CD8-positive, alpha-beta memory T cell (primary cell): ENCODE data around the gene BAZ1A. TPM values are rescaled to one million over a fixed set of nuclear protein-coding genes. Genes with fewer than 3 reads are reported as not detected.

Experiments
- CTCF ChIA-PET: fragments of 350-600 bp; sonication (Branson Sonifier 250); formaldehyde crosslinking; loops from one replicate; lab custom pipeline; 2021; ENCODE audit warnings: antibody characterized with exemption; lab: Charles Lee
- POLR2A ChIA-PET: fragments of 350-600 bp; sonication (Branson Sonifier 250); formaldehyde crosslinking; loops from one replicate; lab custom pipeline; 2021; ENCODE audit warnings: antibody characterized with exemption; lab: Charles Lee
- DNase-seq, 5 donors: peaks; one replicate each; pipeline versions ENCODE4 v3.0.0 to v3.0.0-alpha.2; 2020 to 2022; ENCODE audit warnings: mixed read lengths in 1 of 5
- H3K27ac ChIP-seq: one replicate; pipeline ENCODE4 v1.7.0; 2013; ENCODE audit warnings: low read depth, mild to moderate bottlenecking, low read length, moderate library complexity
- H3K27me3 ChIP-seq: 2 replicates; pipeline ENCODE4 v1.7.0; 2013; ENCODE audit warnings: low read length, mild to moderate bottlenecking; ENCODE audit not compliant: insufficient read depth, poor library complexity, severe bottlenecking
- H3K36me3 ChIP-seq: 2 replicates; pipeline ENCODE4 v1.7.0; 2013; ENCODE audit warnings: mild to moderate bottlenecking, low read length, moderate library complexity; ENCODE audit not compliant: insufficient read depth
- H3K4me1 ChIP-seq: 2 replicates; pipeline ENCODE4 v1.7.0; 2013; ENCODE audit warnings: mild to moderate bottlenecking, low read length, moderate library complexity; ENCODE audit not compliant: insufficient read depth
- H3K4me3 ChIP-seq: 2 replicates; pipeline ENCODE4 v1.7.0; 2013; ENCODE audit warnings: mild to moderate bottlenecking, low read length
- H3K9me3 ChIP-seq: 2 replicates; pipeline ENCODE4 v1.7.0; 2013; ENCODE audit warnings: mild to moderate bottlenecking, low read length
- H3K27ac Mint-ChIP-seq, 8 donors: one replicate each; pipeline ENCODE4 v1.8.0; 2020 to 2021; ENCODE audit warnings: mixed read lengths in 8 of 8, mild to moderate bottlenecking in 6 of 8, inconsistent platforms in 3 of 8, moderate library complexity in 3 of 8
- H3K27me3 Mint-ChIP-seq, 2 donors: one replicate each; pipeline ENCODE4 v1.8.0; 2020 to 2021; ENCODE audit warnings: mixed read lengths in 2 of 2, mild to moderate bottlenecking in 1 of 2, moderate library complexity in 1 of 2
- H3K36me3 Mint-ChIP-seq, 3 donors: one replicate each; pipeline ENCODE4 v1.8.0; 2020 to 2021; ENCODE audit warnings: mixed read lengths in 3 of 3, inconsistent platforms in 1 of 3, mild to moderate bottlenecking in 1 of 3
- H3K4me1 Mint-ChIP-seq, 3 donors: one replicate each; pipeline ENCODE4 v1.8.0; 2020 to 2021; ENCODE audit warnings: mixed read lengths in 3 of 3, inconsistent platforms in 1 of 3, mild to moderate bottlenecking in 1 of 3
- H3K4me3 Mint-ChIP-seq, 7 donors: one replicate each; pipeline ENCODE4 v1.8.0; 2020 to 2021; ENCODE audit warnings: mixed read lengths in 7 of 7, mild to moderate bottlenecking in 6 of 7, moderate library complexity in 4 of 7, inconsistent platforms in 2 of 7
- H3K9me3 Mint-ChIP-seq, 5 donors: one replicate each; pipeline ENCODE4 v1.8.0; 2020 to 2022; ENCODE audit warnings: mixed read lengths in 5 of 5, mild to moderate bottlenecking in 3 of 5, moderate library complexity in 2 of 5, inconsistent platforms in 1 of 5
- polyA plus RNA-seq: library from polyadenylated mRNA; unstranded; fragments of 300-500 nt; fragmentation: Illumina TruSeq; gene quantifications from one replicate; pipeline ENCODE4 v1.2.3, GENCODE V29; 2021
- total RNA-seq, 2 experiments: library from RNA; stranded (reverse); gene quantifications; one replicate each; pipeline ENCODE4 v1.2.3, GENCODE V29; 2021

The BAZ1A gene
- total and polyA plus RNA-seq, 3 experiments from 2014 or later = 14.9 to 70.5 (median 67.5) TPM

DNA sequence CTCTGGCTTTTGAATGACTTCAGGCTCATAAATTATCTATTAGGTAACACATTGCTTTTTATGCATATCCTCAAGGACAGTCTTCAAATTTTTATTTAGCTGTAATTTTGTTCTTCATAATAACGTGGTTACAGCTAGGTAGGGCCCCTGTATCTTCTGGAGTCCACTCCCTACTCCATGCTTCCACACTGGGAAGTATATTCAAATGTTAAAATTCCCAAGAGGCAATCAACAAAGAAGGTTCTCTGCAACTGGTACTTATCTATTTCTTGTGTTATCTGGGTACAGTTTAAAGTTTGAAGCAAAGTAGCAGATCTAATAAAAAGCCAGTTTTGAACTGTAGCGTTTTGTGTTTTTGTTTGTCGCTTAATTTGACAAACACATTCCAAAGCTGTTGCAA lies 20.1 kb upstream of the BAZ1A start:
- Histone ChIP-seq H3K4me3 (no peak overlapping the region), H3K27me3 (no peaks in the 10 kb centered on the region), H3K36me3 (no peaks in the 10 kb centered on the region), H3K4me1 (no peaks in the 10 kb centered on the region), H3K9me3 (no peaks in the 10 kb centered on the region), H3K27ac (no peak overlapping the region)
- H3K4me3 Mint-ChIP-seq = no peak overlapping the region
- POLR2A ChIA-PET = no interaction called here
- H3K9me3 Mint-ChIP-seq = no peaks in the 10 kb centered on the region
- no peak for DNase-seq
- CTCF ChIA-PET = no interaction called here
- H3K27me3 Mint-ChIP-seq = peaks cover 0 to 2% of the 10 kb centered on the region in 2 donors
- peaks cover 4 to 5% (median 4%) of the 10 kb centered on the region in 3 donors for H3K4me1 Mint-ChIP-seq
- no peaks in the 10 kb centered on the region for H3K36me3 Mint-ChIP-seq
- H3K27ac Mint-ChIP-seq = no peak overlapping the region

DNA sequence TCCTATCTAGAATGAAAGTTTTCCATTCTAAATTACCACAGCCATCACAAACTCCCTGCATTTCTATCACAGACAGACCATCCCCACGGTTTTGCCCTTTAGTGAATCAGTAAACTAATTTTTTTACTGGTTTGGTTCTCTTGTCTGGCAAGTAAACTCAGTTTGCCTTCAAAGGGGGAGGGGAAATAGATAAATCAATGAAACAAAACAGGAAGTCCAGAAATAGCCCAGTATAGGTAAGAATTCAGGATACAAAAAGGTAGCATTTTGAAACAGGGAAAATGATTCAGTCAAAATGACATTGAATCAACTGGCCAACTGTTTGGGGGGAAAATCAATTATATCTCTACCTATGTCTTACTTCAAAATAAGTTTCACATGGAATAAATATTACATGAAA lies 15.8 kb upstream of the BAZ1A start:
- no peaks in the 10 kb centered on the region for H3K36me3 ChIP-seq
- H3K27me3 ChIP-seq = no peaks in the 10 kb centered on the region
- H3K4me3 ChIP-seq = no peak overlapping the region
- Mint-ChIP-seq H3K4me3 (no peak overlapping the region), H3K27ac (no peak overlapping the region), H3K9me3 (no peaks in the 10 kb centered on the region), H3K4me1 (peaks cover 4 to 5% (median 4%) of the 10 kb centered on the region in 3 donors), H3K36me3 (no peaks in the 10 kb centered on the region), H3K27me3 (peaks cover 0 to 2% of the 10 kb centered on the region in 2 donors)
- H3K9me3 ChIP-seq = no peaks in the 10 kb centered on the region
- H3K27ac ChIP-seq = no peak overlapping the region
- ChIA-PET CTCF (no interaction called here), POLR2A (no interaction called here)
- no peaks in the 10 kb centered on the region for H3K4me1 ChIP-seq
- no peak for DNase-seq

- no peak overlapping the region for H3K4me3 ChIP-seq
- CTCF ChIA-PET = no interaction called here
- Mint-ChIP-seq H3K4me3 (no peak overlapping the region), H3K27me3 (no peaks in the 10 kb centered on the region), H3K36me3 (no peaks in the 10 kb centered on the region), H3K27ac (no peak overlapping the region), H3K4me1 (peaks cover 4 to 5% (median 4%) of the 10 kb centered on the region in 3 donors), H3K9me3 (no peaks in the 10 kb centered on the region)
- no peak overlapping the region for H3K27ac ChIP-seq
- H3K36me3 ChIP-seq = no peaks in the 10 kb centered on the region
- no peaks in the 10 kb centered on the region for H3K9me3 ChIP-seq
- no peaks in the 10 kb centered on the region for H3K27me3 ChIP-seq
- POLR2A ChIA-PET = no interaction called here
- H3K4me1 ChIP-seq = no peaks in the 10 kb centered on the region
- DNase-seq = no peak
These were observed 13.0 kb upstream of the BAZ1A start for GRCh38 chr14:34888186-34888585.

DNA sequence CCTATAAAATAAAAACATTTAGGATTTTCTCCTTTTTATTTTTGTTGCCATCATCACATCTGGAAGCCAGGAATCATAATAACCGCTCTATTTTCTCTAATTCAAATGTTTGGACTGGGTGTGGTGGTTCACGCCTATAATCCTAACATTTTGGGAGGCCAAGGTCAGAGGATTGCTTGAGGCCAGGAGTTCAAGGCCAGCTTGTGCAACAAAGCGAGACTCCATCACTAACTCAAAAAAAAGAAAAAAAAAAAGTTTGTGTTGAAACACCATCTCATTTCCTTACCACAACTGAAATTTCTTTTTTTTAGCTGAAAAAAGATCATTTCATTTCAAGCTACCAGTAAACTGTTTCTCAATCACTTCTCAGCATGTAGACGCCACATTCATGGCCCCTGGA lies 8.8 kb upstream of the BAZ1A start:
- Histone ChIP-seq H3K4me3 (no peak overlapping the region), H3K36me3 (no peaks in the 10 kb centered on the region), H3K9me3 (no peaks in the 10 kb centered on the region), H3K27ac (no peak overlapping the region), H3K27me3 (no peaks in the 10 kb centered on the region), H3K4me1 (no peaks in the 10 kb centered on the region)
- Mint-ChIP-seq H3K9me3 (no peaks in the 10 kb centered on the region), H3K27ac (no peak overlapping the region), H3K36me3 (no peaks in the 10 kb centered on the region), H3K4me1 (no peaks in the 10 kb centered on the region), H3K27me3 (no peaks in the 10 kb centered on the region), H3K4me3 (no peak overlapping the region)
- ChIA-PET CTCF (interaction anchor here (1.1 kb wide), 1 partner anchor 31 kb away, joined by 3 read pairs; no protein-coding TSS in a partner anchor), POLR2A (no interaction called here)
- no peak for DNase-seq

GRCh38 chr14:34874386-34875030 lies 652 bp downstream of the BAZ1A start:
- Mint-ChIP-seq H3K9me3 (peaks cover 0 to 2% (median 0%) of the 10 kb centered on the region in 5 donors), H3K27ac (peak overlapping the region; percentile 84 to 100 (median 98)), H3K36me3 (peaks cover 0 to 40% (median 4%) of the 10 kb centered on the region in 3 donors), H3K4me3 (peak overlapping the region; percentile 86 to 100 (median 97)), H3K27me3 (no peaks in the 10 kb centered on the region), H3K4me1 (peaks cover 35 to 51% (median 51%) of the 10 kb centered on the region in 3 donors)
- Histone ChIP-seq H3K4me3 (peak overlapping the region; percentile 86), H3K36me3 (no peaks in the 10 kb centered on the region), H3K27me3 (no peaks in the 10 kb centered on the region), H3K9me3 (no peaks in the 10 kb centered on the region), H3K4me1 (peaks cover 22% of the 10 kb centered on the region), H3K27ac (peak overlapping the region; percentile 98)
- DNase-seq = peak; percentile 29 to 73 (median 69)
- ChIA-PET CTCF (interaction anchor here (1.1 to 1.3 kb wide), 3 partner anchors 15 to 107 kb away, joined by 3 to 6 read pairs (median 5); no protein-coding TSS in a partner anchor), POLR2A (interaction anchor here (0.7 to 3.7 kb wide), 9 partner anchors 17 to 248 kb away, joined by 3 to 64 read pairs (median 4); partner anchors contain the start of genes PPP2R3C, PRORP and SRP54)

- Mint-ChIP-seq H3K36me3 (peaks cover 0 to 45% (median 4%) of the 10 kb centered on the region in 3 donors), H3K27ac (peak overlapping the region; percentile 97 to 100 (median 98)), H3K9me3 (peaks cover 0 to 2% (median 0%) of the 10 kb centered on the region in 5 donors), H3K4me3 (peak overlapping the region; percentile 90 to 100 (median 96)), H3K4me1 (peaks cover 39 to 58% (median 57%) of the 10 kb centered on the region in 3 donors), H3K27me3 (no peaks in the 10 kb centered on the region)
- no peaks in the 10 kb centered on the region for H3K27me3 ChIP-seq
- ChIA-PET POLR2A (interaction anchor here (0.6 to 3.7 kb wide), 7 partner anchors 16 to 249 kb away, joined by 3 to 64 read pairs (median 4); partner anchors contain the start of genes PRORP and SRP54), CTCF (interaction anchor here (1.0 to 1.7 kb wide), 5 partner anchors 8 to 108 kb away, joined by 3 to 8 read pairs (median 3); partner anchors contain the start of gene SRP54)
- H3K27ac ChIP-seq = peak overlapping the region; percentile 98
- H3K9me3 ChIP-seq = no peaks in the 10 kb centered on the region
- peak overlapping the region; percentile 72 for H3K4me3 ChIP-seq
- no peaks in the 10 kb centered on the region for H3K36me3 ChIP-seq
- H3K4me1 ChIP-seq = peaks cover 27% of the 10 kb centered on the region
- DNase-seq = peak; percentile 69 to 89 (median 85)
These were observed 1.4 kb downstream of the BAZ1A start for GRCh38 chr14:34873589-34874385.

GRCh38 chr14:34872822-34873588 lies 2.2 kb downstream of the BAZ1A start:
- no peaks in the 10 kb centered on the region for H3K27me3 ChIP-seq
- peak overlapping the region; percentile 72 for H3K4me3 ChIP-seq
- Mint-ChIP-seq H3K36me3 (peaks cover 0 to 51% (median 4%) of the 10 kb centered on the region in 3 donors), H3K27me3 (no peaks in the 10 kb centered on the region), H3K27ac (peak overlapping the region; percentile 97 to 100 (median 98)), H3K4me3 (peak overlapping the region; percentile 90 to 100 (median 96)), H3K9me3 (peaks cover 0 to 2% (median 0%) of the 10 kb centered on the region in 5 donors), H3K4me1 (peaks cover 45 to 65% (median 63%) of the 10 kb centered on the region in 3 donors)
- peaks cover 29% of the 10 kb centered on the region for H3K4me1 ChIP-seq
- H3K36me3 ChIP-seq = no peaks in the 10 kb centered on the region
- DNase-seq = peak in 3 of 5 donors; percentile 8 to 46 (median 35)
- H3K9me3 ChIP-seq = no peaks in the 10 kb centered on the region
- H3K27ac ChIP-seq = peak overlapping the region; percentile 98
- ChIA-PET CTCF (interaction anchor here (0.7 to 1.7 kb wide), 6 partner anchors 9 to 262 kb away, joined by 3 to 8 read pairs (median 3); partner anchors contain the start of gene SRP54), POLR2A (interaction anchor here (0.6 to 3.7 kb wide), 11 partner anchors 15 to 201 kb away, joined by 3 to 64 read pairs (median 4); partner anchors contain the start of genes FAM177A1 and SRP54)
